Right atrium auricular region (tissue), 2 donors: ENCODE results near the gene USP44. TPM values are rescaled to one million over a fixed set of nuclear protein-coding genes. Genes with fewer than 3 reads are reported as not detected.
A peak's percentile ranks its signal among the peaks of the same experiment; 100 is the strongest.
"Not testable (repeated sequence)": the region's sequence is repeated elsewhere in the genome, so short reads cannot be mapped to it uniquely, and the experiment has no call there.

ENCODE experiments used
- DNase-seq: peaks from one replicate; pipeline ENCODE4 v3.0.0-alpha.2; 2019; ENCODE audit warnings: low spot score
- H3K27ac ChIP-seq, 2 donors: fragments of 200-600 bp; sonication (generic); 1 replicate in 1 of 2; 2 replicates in 1 of 2; pipeline ENCODE4 v1.5.1; 2016 to 2019
- H3K27me3 ChIP-seq, 2 donors: fragments of 200-600 bp; sonication (generic); one replicate each; pipeline versions ENCODE4 v1.5.1 to v1.6.0; 2017 to 2019
- H3K36me3 ChIP-seq: fragments of 200-600 bp; sonication (generic); one replicate; pipeline ENCODE4 v1.5.1; 2016
- H3K4me1 ChIP-seq, 2 donors: fragments of 200-600 bp; sonication (generic); one replicate each; pipeline versions ENCODE4 v1.5.1 to v1.6.0; 2017 to 2019
- H3K4me3 ChIP-seq, 2 donors: fragments of 200-600 bp; sonication (generic); 1 replicate in 1 of 2; 2 replicates in 1 of 2; pipeline ENCODE4 v1.5.1; 2017 to 2019; ENCODE audit warnings: mild to moderate bottlenecking in 1 of 2, moderate library complexity in 1 of 2
- H3K9me3 ChIP-seq, 2 donors: fragments of 200-600 bp; sonication (generic); one replicate each; pipeline ENCODE4 v1.5.1; 2019
- CTCF ChIP-seq, 2 donors: fragments of 200-600 bp; sonication (generic); IDR thresholded peaks; one replicate each; pipeline ENCODE4 v1.5.1; 2019; ENCODE audit warnings: antibody characterized with exemption in 2 of 2
- total RNA-seq, 2 donors: library from RNA; depleted of rRNA; stranded (reverse); fragments of >200 nt; gene quantifications; one replicate each; pipeline ENCODE4 v1.1.0, GENCODE V29; 2016

USP44 gene
- total RNA-seq, 2 donors from 2014 or later, result 1.4 to 1.9 TPM

DNA sequence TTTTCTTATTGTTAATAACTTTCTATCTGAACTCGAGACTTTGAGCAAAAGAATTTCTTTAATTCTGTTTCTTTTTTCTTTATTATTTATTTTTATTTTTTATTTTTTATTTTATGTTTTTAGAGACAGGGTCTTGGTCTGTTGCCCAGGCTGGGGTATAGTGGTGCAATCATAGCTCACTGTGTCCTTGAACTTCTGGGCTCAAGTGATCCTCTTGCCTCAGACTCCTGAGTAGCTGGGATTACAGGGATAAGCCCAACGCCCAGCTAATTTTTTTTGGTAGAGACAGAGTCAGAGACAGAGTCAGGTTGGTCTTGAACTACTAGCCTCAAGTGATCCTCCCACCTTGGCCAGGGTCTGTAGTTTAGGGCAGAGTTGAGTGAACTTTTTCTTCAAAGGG is 58.8 kb downstream of the USP44 start:
- no peaks in the 10 kb centered on the region for H3K9me3 ChIP-seq
- H3K36me3 ChIP-seq, result peaks cover 68% of the 10 kb centered on the region
- DNase-seq, result no peak
- no peak for TF ChIP-seq CTCF (IDR thresholded peaks at IDR 0.05)
- H3K4me1 ChIP-seq, result no peaks in the 10 kb centered on the region
- no peaks in the 10 kb centered on the region for H3K27me3 ChIP-seq
- no peak overlapping the region for H3K27ac ChIP-seq
- H3K4me3 ChIP-seq, result no peak overlapping the region

GRCh38 chr12:95487024-95487423 is 64.3 kb downstream of the USP44 start:
- TF ChIP-seq CTCF (IDR thresholded peaks at IDR 0.05), result no peak
- Histone ChIP-seq H3K4me3 (no peak overlapping the region), H3K27ac (no peak overlapping the region), H3K4me1 (peaks cover 0 to 8% of the 10 kb centered on the region in 2 donors), H3K9me3 (no peaks in the 10 kb centered on the region), H3K36me3 (peaks cover 43% of the 10 kb centered on the region), H3K27me3 (no peaks in the 10 kb centered on the region)
- no peak for DNase-seq

- H3K4me3 ChIP-seq, result no peak overlapping the region
- DNase-seq, result no peak
- TF ChIP-seq CTCF (IDR thresholded peaks at IDR 0.05), result no peak
- peaks cover 29% of the 10 kb centered on the region for H3K36me3 ChIP-seq
- no peak overlapping the region for H3K27ac ChIP-seq
- H3K9me3 ChIP-seq, result no peaks in the 10 kb centered on the region
- H3K4me1 ChIP-seq, result peaks cover 0 to 30% of the 10 kb centered on the region in 2 donors
- no peaks in the 10 kb centered on the region for H3K27me3 ChIP-seq
Measured at GRCh38 chr12:95484524-95484923, 66.8 kb downstream of the USP44 start.

- not testable (repeated sequence) for H3K27ac ChIP-seq, H3K9me3 ChIP-seq, DNase-seq, H3K4me3 ChIP-seq, H3K27me3 ChIP-seq
- H3K4me1 ChIP-seq, result peaks cover 0 to 37% of the 10 kb centered on the region in 2 donors
- H3K36me3 ChIP-seq, result peaks cover 26% of the 10 kb centered on the region
Measured at GRCh38 chr12:95482564-95482963, 68.7 kb downstream of the USP44 start.

DNA sequence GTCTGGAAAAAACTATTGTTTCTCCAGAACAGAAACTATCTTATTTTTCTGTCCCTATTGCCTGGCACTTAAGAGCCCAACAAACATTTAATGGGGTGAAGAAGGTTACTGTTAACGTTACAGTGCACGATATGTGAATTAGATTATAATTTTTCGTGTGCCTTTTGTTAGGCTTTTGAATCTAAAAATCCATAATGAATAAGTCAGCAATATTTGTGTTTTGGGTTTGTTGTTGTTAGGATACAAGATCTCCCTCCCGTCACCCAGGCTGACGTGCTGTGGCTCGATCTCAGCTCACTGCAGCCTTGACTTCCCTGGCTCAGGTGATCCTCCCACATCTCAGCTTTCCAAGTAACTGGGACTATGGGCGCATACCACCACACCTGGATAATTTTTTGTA is 69.4 kb downstream of the USP44 start:
- Histone ChIP-seq H3K27ac (no peak overlapping the region), H3K4me3 (no peak overlapping the region), H3K27me3 (no peaks in the 10 kb centered on the region), H3K4me1 (peaks cover 0 to 37% of the 10 kb centered on the region in 2 donors), H3K36me3 (peaks cover 31% of the 10 kb centered on the region), H3K9me3 (no peaks in the 10 kb centered on the region)
- DNase-seq, result no peak
- no peak for TF ChIP-seq CTCF (IDR thresholded peaks at IDR 0.05)

DNA sequence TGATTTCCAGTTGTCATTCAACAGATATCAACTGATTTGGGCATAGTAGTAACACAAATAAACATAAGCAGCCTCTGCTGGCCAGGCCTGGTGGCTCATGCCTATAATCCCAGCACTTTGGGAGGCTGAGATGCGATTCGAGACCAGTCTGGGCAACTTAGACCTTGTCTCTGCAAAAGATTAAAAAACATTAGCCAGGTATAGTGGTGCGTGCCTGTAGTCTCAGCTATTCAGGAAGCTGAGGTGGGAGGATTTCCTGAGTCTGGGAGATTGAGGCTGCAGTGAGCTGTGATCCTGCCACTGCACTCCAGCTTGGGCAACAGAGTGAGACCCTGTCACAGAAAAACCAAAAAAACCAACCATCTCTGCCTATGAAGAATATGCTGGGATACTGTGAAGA is 70.2 kb downstream of the USP44 start:
- no peak for DNase-seq
- Histone ChIP-seq H3K27me3 (no peaks in the 10 kb centered on the region), H3K4me1 (peaks cover 0 to 40% of the 10 kb centered on the region in 2 donors), H3K36me3 (peaks cover 31% of the 10 kb centered on the region), H3K4me3 (no peak overlapping the region), H3K9me3 (no peaks in the 10 kb centered on the region), H3K27ac (no peak overlapping the region)
- peak in 1 of 2 donors; percentile 17 for TF ChIP-seq CTCF (IDR thresholded peaks at IDR 0.05)
